Measurements from ENCODE around the gene PAGE5. TPM values are rescaled to one million over a fixed set of nuclear protein-coding genes. Genes with fewer than 3 reads are reported as not detected.

The PAGE5 gene
- total and polyA plus RNA-seq, 7 experiments from 2014 or later, result 0.50 to 1.0 TPM; not detected in 5

- intact Hi-C loops (cut with micrococcal nuclease), result no loop called here
- CTCF ChIA-PET, result no interaction called here
- Mint-ChIP-seq H3K9me3 (no peaks in the 10 kb centered on the region), H3K27me3 (no peaks in the 10 kb centered on the region), H3K4me1 (no peaks in the 10 kb centered on the region), H3K27ac (no peak overlapping the region), H3K36me3 (no peaks in the 10 kb centered on the region), H3K4me3 (no peak overlapping the region)
- Histone ChIP-seq H3K27ac (ENCODE audit: low read depth, low read length) (no peak overlapping the region), H3K4me3 (ENCODE audit: low read length) (no peak overlapping the region), H3K36me3 (ENCODE audit: control insufficient read depth in 2 of 3, insufficient read depth in 3 of 3, low read length in 3 of 3) (no peaks in the 10 kb centered on the region), H3K27me3 (ENCODE audit: control insufficient read depth in 2 of 2, insufficient read depth in 2 of 2, low read length in 2 of 2) (no peaks in the 10 kb centered on the region), H3K4me1 (ENCODE audit: control insufficient read depth in 2 of 2, insufficient read depth in 2 of 2, low read length in 2 of 2) (no peaks in the 10 kb centered on the region), H3K9me3 (ENCODE audit: control insufficient read depth in 2 of 3, low read length in 3 of 3) (no peaks in the 10 kb centered on the region)
- no peak for ATAC-seq
- no peak for DNase-seq
- POLR2A ChIA-PET, result no interaction called here
Observed at GRCh38 chrX:55213381-55213780, 6.8 kb upstream of the PAGE5 start.

GRCh38 chrX:55240788-55241340 lies 20.7 kb downstream of the PAGE5 start:
- Histone ChIP-seq H3K27me3 (ENCODE audit: control insufficient read depth in 2 of 2, insufficient read depth in 2 of 2, low read length in 2 of 2) (no peaks in the 10 kb centered on the region), H3K36me3 (ENCODE audit: control insufficient read depth in 2 of 3, insufficient read depth in 3 of 3, low read length in 3 of 3) (no peaks in the 10 kb centered on the region), H3K4me1 (ENCODE audit: control insufficient read depth in 2 of 2, insufficient read depth in 2 of 2, low read length in 2 of 2) (no peaks in the 10 kb centered on the region), H3K27ac (ENCODE audit: low read depth, low read length) (no peak overlapping the region), H3K4me3 (ENCODE audit: low read length) (no peak overlapping the region), H3K9me3 (ENCODE audit: control insufficient read depth in 2 of 3, low read length in 3 of 3) (no peaks in the 10 kb centered on the region)
- no peak overlapping the region for H3K4me3 Mint-ChIP-seq
- H3K4me1 Mint-ChIP-seq, result no peaks in the 10 kb centered on the region
- ATAC-seq, result no peak
- no peak for DNase-seq
- H3K27ac Mint-ChIP-seq, result no peak overlapping the region
- intact Hi-C loops (cut with micrococcal nuclease), result no loop called here
- peaks cover 0 to 12% (median 4%) of the 10 kb centered on the region in 11 donors for H3K9me3 Mint-ChIP-seq
- ChIA-PET CTCF (no interaction called here), POLR2A (no interaction called here)
- peaks cover 0 to 7% (median 0%) of the 10 kb centered on the region in 5 donors for H3K36me3 Mint-ChIP-seq
- peaks cover 0 to 14% (median 3%) of the 10 kb centered on the region in 5 donors for H3K27me3 Mint-ChIP-seq

GRCh38 chrX:55253528-55253927 lies 33.4 kb downstream of the PAGE5 start:
- Histone ChIP-seq H3K4me3 (ENCODE audit: low read length) (no peak overlapping the region), H3K9me3 (ENCODE audit: control insufficient read depth in 2 of 3, low read length in 3 of 3) (no peaks in the 10 kb centered on the region), H3K36me3 (ENCODE audit: control insufficient read depth in 2 of 3, insufficient read depth in 3 of 3, low read length in 3 of 3) (no peaks in the 10 kb centered on the region), H3K27me3 (ENCODE audit: control insufficient read depth in 2 of 2, insufficient read depth in 2 of 2, low read length in 2 of 2) (no peaks in the 10 kb centered on the region), H3K4me1 (ENCODE audit: control insufficient read depth in 2 of 2, insufficient read depth in 2 of 2, low read length in 2 of 2) (no peaks in the 10 kb centered on the region), H3K27ac (ENCODE audit: low read depth, low read length) (no peak overlapping the region)
- Mint-ChIP-seq H3K27ac (no peak overlapping the region), H3K27me3 (no peaks in the 10 kb centered on the region), H3K4me1 (peaks cover 0 to 2% (median 0%) of the 10 kb centered on the region in 7 donors), H3K4me3 (no peak overlapping the region), H3K36me3 (no peaks in the 10 kb centered on the region), H3K9me3 (peaks cover 0 to 6% (median 0%) of the 10 kb centered on the region in 11 donors)
- DNase-seq (no peak), ATAC-seq (no peak)
- POLR2A ChIA-PET, result no interaction called here
- CTCF ChIA-PET, result no interaction called here
- intact Hi-C loops (cut with micrococcal nuclease), result no loop called here

GRCh38 chrX:55260806-55261205 lies 40.7 kb downstream of the PAGE5 start:
- Mint-ChIP-seq H3K4me1 (no peaks in the 10 kb centered on the region), H3K4me3 (no peak overlapping the region), H3K27me3 (peaks cover 0 to 3% (median 0%) of the 10 kb centered on the region in 5 donors), H3K9me3 (no peaks in the 10 kb centered on the region), H3K27ac (no peak overlapping the region), H3K36me3 (no peaks in the 10 kb centered on the region)
- intact Hi-C loops (cut with micrococcal nuclease), result no loop called here
- ATAC-seq (no peak), DNase-seq (no peak)
- CTCF ChIA-PET, result no interaction called here
- POLR2A ChIA-PET, result interaction anchor here (0.5 kb wide), 1 partner anchor 452 kb away, joined by 3 read pairs; no protein-coding TSS in a partner anchor
- Histone ChIP-seq H3K4me3 (ENCODE audit: low read length) (no peak overlapping the region), H3K9me3 (ENCODE audit: control insufficient read depth in 2 of 3, low read length in 3 of 3) (no peaks in the 10 kb centered on the region), H3K4me1 (ENCODE audit: control insufficient read depth in 2 of 2, insufficient read depth in 2 of 2, low read length in 2 of 2) (no peaks in the 10 kb centered on the region), H3K27ac (ENCODE audit: low read depth, low read length) (no peak overlapping the region), H3K36me3 (ENCODE audit: control insufficient read depth in 2 of 3, insufficient read depth in 3 of 3, low read length in 3 of 3) (no peaks in the 10 kb centered on the region), H3K27me3 (ENCODE audit: control insufficient read depth in 2 of 2, insufficient read depth in 2 of 2, low read length in 2 of 2) (no peaks in the 10 kb centered on the region)

- H3K4me1 Mint-ChIP-seq, result no peaks in the 10 kb centered on the region
- DNase-seq (no peak), ATAC-seq (no peak)
- intact Hi-C loops (cut with micrococcal nuclease), result no loop called here
- H3K27ac Mint-ChIP-seq, result no peak within 1 kb of the TSS
- H3K27me3 Mint-ChIP-seq, result no peaks in the 10 kb centered on the region
- H3K36me3 Mint-ChIP-seq, result no peaks in the 10 kb centered on the region
- ChIA-PET CTCF (no interaction called here), POLR2A (no interaction called here)
- H3K4me1 ChIP-seq (ENCODE audit: control insufficient read depth in 2 of 2, insufficient read depth in 2 of 2, low read length in 2 of 2), result no peaks in the 10 kb centered on the region
- H3K27ac ChIP-seq (ENCODE audit: low read depth, low read length), result no peak within 1 kb of the TSS
- H3K36me3 ChIP-seq (ENCODE audit: control insufficient read depth in 2 of 3, insufficient read depth in 3 of 3, low read length in 3 of 3), result no peaks in the 10 kb centered on the region
- H3K9me3 Mint-ChIP-seq, result no peaks in the 10 kb centered on the region
- H3K4me3 Mint-ChIP-seq, result no peak within 1 kb of the TSS
- no peaks in the 10 kb centered on the region for H3K9me3 ChIP-seq (ENCODE audit: control insufficient read depth in 2 of 3, low read length in 3 of 3)
- H3K27me3 ChIP-seq (ENCODE audit: control insufficient read depth in 2 of 2, insufficient read depth in 2 of 2, low read length in 2 of 2), result no peaks in the 10 kb centered on the region
- H3K4me3 ChIP-seq (ENCODE audit: low read length), result no peak within 1 kb of the TSS
Observed at GRCh38 chrX:55264816-55265215, 44.7 kb downstream of the PAGE5 start, which contains the start of gene PAGE3. PAGE3 (minus strand) TSS chrX:55264916; CDS start chrX:55263903, 1,013 bp downstream.

Other genes with a start within 250 kb of the PAGE5 start
- gene PFKFB1, start 226.2 kb upstream of the PAGE5 start, total RNA-seq, result under 1 TPM; 0.27 to 1.00 (median 0.65) TPM
- under 1 TPM in 1 of 2 donors, not detected in 1; 0.26 TPM for gene PFKFB1, start 226.2 kb upstream of the PAGE5 start, polyA plus RNA-seq
- 10 to 100 TPM in 4 of 5 experiments, 1 to 10 TPM in 1; 6.5 to 24.6 (median 12.2) TPM for gene APEX2, start 220.0 kb upstream of the PAGE5 start, total RNA-seq
- 10 to 100 TPM; 20.3 to 26.4 TPM for gene APEX2, start 220.0 kb upstream of the PAGE5 start, polyA plus RNA-seq
- gene ALAS2, start 189.4 kb upstream of the PAGE5 start, total RNA-seq, result under 1 TPM in 1 of 5 experiments, not detected in 4; 0.24 TPM
- not detected for gene ALAS2, start 189.4 kb upstream of the PAGE5 start, polyA plus RNA-seq
- gene PAGE2B, start 145.3 kb upstream of the PAGE5 start, total RNA-seq, result 1 to 10 TPM in 1 of 5 experiments, under 1 TPM in 1, not detected in 3; 0.91 to 1.2 TPM
- gene PAGE2B, start 145.3 kb upstream of the PAGE5 start, polyA plus RNA-seq, result not detected
- not detected for gene PAGE2, start 131.3 kb upstream of the PAGE5 start, total RNA-seq
- gene PAGE2, start 131.3 kb upstream of the PAGE5 start, polyA plus RNA-seq, result not detected
- gene PAGE3, start 44.6 kb downstream of the PAGE5 start, total RNA-seq, result not detected
- not detected for gene PAGE3, start 44.6 kb downstream of the PAGE5 start, polyA plus RNA-seq
- 10 to 100 TPM; 12.3 to 29.6 (median 20.3) TPM for gene MAGEH1, start 231.8 kb downstream of the PAGE5 start, total RNA-seq
- 10 to 100 TPM; 51.0 to 51.8 TPM for gene MAGEH1, start 231.8 kb downstream of the PAGE5 start, polyA plus RNA-seq

Measured in naive thymus-derived CD4-positive, alpha-beta T cell (primary cell).